Liver (tissue), 3 donors: ENCODE results near the gene TRIM52.

ENCODE experiments used
- ATF3 ChIP-seq: IDR thresholded peaks from 2 replicates; pipeline ENCODE4 v1.6.1; 2016; ENCODE audit warnings: antibody characterized with exemption
- EGR1 ChIP-seq, 2 donors: IDR thresholded peaks; 2 replicates each; pipeline ENCODE4 v1.6.1; 2016 to 2018; ENCODE audit warnings: antibody characterized with exemption in 2 of 2, low read depth in 2 of 2
- GABPA ChIP-seq, 2 donors: IDR thresholded peaks in 1 of 2; conservative IDR thresholded peaks in 1 of 2; 2 replicates each; pipeline ENCODE4 v1.6.1; 2016; ENCODE audit warnings: antibody characterized with exemption in 2 of 2, mild to moderate bottlenecking in 1 of 2, moderate library complexity in 1 of 2
- JUND ChIP-seq, 2 donors: IDR thresholded peaks; 2 replicates each; pipeline ENCODE4 v1.6.1; 2016; ENCODE audit warnings: antibody characterized with exemption in 2 of 2
- MAX ChIP-seq: IDR thresholded peaks from 2 replicates; pipeline ENCODE4 v1.6.1; 2016; ENCODE audit warnings: antibody characterized with exemption
- NR2F2 ChIP-seq: IDR thresholded peaks from 2 replicates; pipeline ENCODE4 v1.6.1; 2016; ENCODE audit warnings: antibody characterized with exemption
- RAD21 ChIP-seq, 2 donors: IDR thresholded peaks; 2 replicates each; pipeline ENCODE4 v1.6.1; 2016; ENCODE audit warnings: antibody characterized with exemption in 2 of 2, mild to moderate bottlenecking in 2 of 2
- SP1 ChIP-seq: IDR thresholded peaks from 2 replicates; pipeline ENCODE4 v1.6.1; 2018; ENCODE audit warnings: antibody characterized with exemption, mild to moderate bottlenecking
- TAF1 ChIP-seq: conservative IDR thresholded peaks from 2 replicates; pipeline ENCODE4 v1.6.1; 2016; ENCODE audit warnings: antibody characterized with exemption, mild to moderate bottlenecking
- TF ChIP-seq, protein P1 (sequence below): fragments of 150-350 bp; IDR thresholded peaks from 2 replicates; pipeline ENCODE4 v1.5.1; 2017; ENCODE audit warnings: improper control_type of control experiment, low read depth, low read length; ENCODE audit not compliant: missing input control
- TF ChIP-seq, protein P2 (sequence below): IDR thresholded peaks from 2 replicates; pipeline ENCODE4 v1.6.1; 2016; ENCODE audit warnings: antibody characterized with exemption
- TF ChIP-seq, protein P3 (sequence below): IDR thresholded peaks from 2 replicates; pipeline ENCODE4 v1.6.1; 2016; ENCODE audit warnings: antibody characterized with exemption, mild to moderate bottlenecking
- donor health status: healthy.
- donor health status: healthy.

DNA sequence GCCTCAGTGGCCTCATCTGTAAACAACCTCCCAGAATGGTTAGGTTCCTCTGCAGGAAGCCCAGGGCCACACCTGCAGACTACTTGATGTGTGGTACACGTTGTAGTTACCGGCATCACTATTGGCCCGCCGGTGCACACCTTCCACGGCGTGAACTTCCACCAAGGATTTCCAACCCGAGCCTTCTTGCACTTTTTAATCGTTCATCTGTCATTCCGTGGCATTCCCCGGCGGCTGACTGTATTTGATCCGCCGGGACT is 43.2 kb downstream of the TRIM52 start:
- no peak for TF ChIP-seq TAF1
- no peak for TF ChIP-seq NR2F2
- TF ChIP-seq, protein P1, sequence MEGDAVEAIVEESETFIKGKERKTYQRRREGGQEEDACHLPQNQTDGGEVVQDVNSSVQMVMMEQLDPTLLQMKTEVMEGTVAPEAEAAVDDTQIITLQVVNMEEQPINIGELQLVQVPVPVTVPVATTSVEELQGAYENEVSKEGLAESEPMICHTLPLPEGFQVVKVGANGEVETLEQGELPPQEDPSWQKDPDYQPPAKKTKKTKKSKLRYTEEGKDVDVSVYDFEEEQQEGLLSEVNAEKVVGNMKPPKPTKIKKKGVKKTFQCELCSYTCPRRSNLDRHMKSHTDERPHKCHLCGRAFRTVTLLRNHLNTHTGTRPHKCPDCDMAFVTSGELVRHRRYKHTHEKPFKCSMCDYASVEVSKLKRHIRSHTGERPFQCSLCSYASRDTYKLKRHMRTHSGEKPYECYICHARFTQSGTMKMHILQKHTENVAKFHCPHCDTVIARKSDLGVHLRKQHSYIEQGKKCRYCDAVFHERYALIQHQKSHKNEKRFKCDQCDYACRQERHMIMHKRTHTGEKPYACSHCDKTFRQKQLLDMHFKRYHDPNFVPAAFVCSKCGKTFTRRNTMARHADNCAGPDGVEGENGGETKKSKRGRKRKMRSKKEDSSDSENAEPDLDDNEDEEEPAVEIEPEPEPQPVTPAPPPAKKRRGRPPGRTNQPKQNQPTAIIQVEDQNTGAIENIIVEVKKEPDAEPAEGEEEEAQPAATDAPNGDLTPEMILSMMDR: no peak
- TF ChIP-seq SP1: no peak
- TF ChIP-seq EGR1 (IDR thresholded peaks at IDR 0.05; ENCODE audit: low read depth in 2 of 2): no peak
- no peak for TF ChIP-seq JUND (IDR thresholded peaks at IDR 0.05)
- no peak for TF ChIP-seq GABPA (IDR thresholded peaks at IDR 0.05 in 1 of 2, conservative IDR thresholded peaks at IDR 0.05 in 1 of 2)
- no peak for TF ChIP-seq ATF3
- no peak for TF ChIP-seq MAX
- TF ChIP-seq, protein P2, sequence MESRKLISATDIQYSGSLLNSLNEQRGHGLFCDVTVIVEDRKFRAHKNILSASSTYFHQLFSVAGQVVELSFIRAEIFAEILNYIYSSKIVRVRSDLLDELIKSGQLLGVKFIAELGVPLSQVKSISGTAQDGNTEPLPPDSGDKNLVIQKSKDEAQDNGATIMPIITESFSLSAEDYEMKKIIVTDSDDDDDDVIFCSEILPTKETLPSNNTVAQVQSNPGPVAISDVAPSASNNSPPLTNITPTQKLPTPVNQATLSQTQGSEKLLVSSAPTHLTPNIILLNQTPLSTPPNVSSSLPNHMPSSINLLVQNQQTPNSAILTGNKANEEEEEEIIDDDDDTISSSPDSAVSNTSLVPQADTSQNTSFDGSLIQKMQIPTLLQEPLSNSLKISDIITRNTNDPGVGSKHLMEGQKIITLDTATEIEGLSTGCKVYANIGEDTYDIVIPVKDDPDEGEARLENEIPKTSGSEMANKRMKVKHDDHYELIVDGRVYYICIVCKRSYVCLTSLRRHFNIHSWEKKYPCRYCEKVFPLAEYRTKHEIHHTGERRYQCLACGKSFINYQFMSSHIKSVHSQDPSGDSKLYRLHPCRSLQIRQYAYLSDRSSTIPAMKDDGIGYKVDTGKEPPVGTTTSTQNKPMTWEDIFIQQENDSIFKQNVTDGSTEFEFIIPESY: no peak
- TF ChIP-seq, protein P3, sequence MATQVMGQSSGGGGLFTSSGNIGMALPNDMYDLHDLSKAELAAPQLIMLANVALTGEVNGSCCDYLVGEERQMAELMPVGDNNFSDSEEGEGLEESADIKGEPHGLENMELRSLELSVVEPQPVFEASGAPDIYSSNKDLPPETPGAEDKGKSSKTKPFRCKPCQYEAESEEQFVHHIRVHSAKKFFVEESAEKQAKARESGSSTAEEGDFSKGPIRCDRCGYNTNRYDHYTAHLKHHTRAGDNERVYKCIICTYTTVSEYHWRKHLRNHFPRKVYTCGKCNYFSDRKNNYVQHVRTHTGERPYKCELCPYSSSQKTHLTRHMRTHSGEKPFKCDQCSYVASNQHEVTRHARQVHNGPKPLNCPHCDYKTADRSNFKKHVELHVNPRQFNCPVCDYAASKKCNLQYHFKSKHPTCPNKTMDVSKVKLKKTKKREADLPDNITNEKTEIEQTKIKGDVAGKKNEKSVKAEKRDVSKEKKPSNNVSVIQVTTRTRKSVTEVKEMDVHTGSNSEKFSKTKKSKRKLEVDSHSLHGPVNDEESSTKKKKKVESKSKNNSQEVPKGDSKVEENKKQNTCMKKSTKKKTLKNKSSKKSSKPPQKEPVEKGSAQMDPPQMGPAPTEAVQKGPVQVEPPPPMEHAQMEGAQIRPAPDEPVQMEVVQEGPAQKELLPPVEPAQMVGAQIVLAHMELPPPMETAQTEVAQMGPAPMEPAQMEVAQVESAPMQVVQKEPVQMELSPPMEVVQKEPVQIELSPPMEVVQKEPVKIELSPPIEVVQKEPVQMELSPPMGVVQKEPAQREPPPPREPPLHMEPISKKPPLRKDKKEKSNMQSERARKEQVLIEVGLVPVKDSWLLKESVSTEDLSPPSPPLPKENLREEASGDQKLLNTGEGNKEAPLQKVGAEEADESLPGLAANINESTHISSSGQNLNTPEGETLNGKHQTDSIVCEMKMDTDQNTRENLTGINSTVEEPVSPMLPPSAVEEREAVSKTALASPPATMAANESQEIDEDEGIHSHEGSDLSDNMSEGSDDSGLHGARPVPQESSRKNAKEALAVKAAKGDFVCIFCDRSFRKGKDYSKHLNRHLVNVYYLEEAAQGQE: no peak
- no peak for TF ChIP-seq RAD21 (IDR thresholded peaks at IDR 0.05)
